GM23338 (cell line): ENCODE results near the gene PAPPA.

Source experiments
- CREB1 ChIP-seq: fragments of 250-450 bp; sonication (Bioruptor Pico); IDR thresholded peaks from 2 replicates; pipeline ENCODE4 v1.5.0; 2020; ENCODE audit warnings: low read depth, mild to moderate bottlenecking, moderate library complexity
- CTCF ChIP-seq, 2 experiments: fragments of 200-600 bp in 1 of 2; sonication (generic) in 1 of 2; conservative IDR thresholded peaks; 2 replicates each; pipeline versions ENCODE4 v1.5.1 to v1.6.1; 2016 to 2017; ENCODE audit warnings: antibody characterized with exemption in 2 of 2, low read depth in 2 of 2, mild to moderate bottlenecking in 2 of 2, moderate library complexity in 1 of 2
- ETS1 ChIP-seq: IDR thresholded peaks from 2 replicates; pipeline ENCODE4 v1.6.1; 2016; ENCODE audit warnings: antibody characterized with exemption
- EZH2 ChIP-seq: fragments of 200-600 bp; sonication (generic); IDR thresholded peaks from one replicate; pipeline ENCODE4 v1.8.0; 2017; ENCODE audit warnings: antibody characterized with exemption, mild to moderate bottlenecking, low read depth; ENCODE audit not compliant: unreplicated experiment
- EZH2phosphoT487 ChIP-seq: fragments of 200-600 bp; sonication (generic); IDR thresholded peaks from one replicate; pipeline ENCODE4 v1.8.1; 2018; ENCODE audit warnings: antibody characterized with exemption; ENCODE audit not compliant: unreplicated experiment
- JUNB ChIP-seq: IDR thresholded peaks from one replicate; pipeline ENCODE4 v1.6.1; 2016; ENCODE audit warnings: antibody characterized with exemption; ENCODE audit not compliant: unreplicated experiment
- POLR2AphosphoS5 ChIP-seq: IDR thresholded peaks from 2 replicates; pipeline ENCODE4 v1.6.1; 2016; ENCODE audit warnings: antibody characterized with exemption, low read depth
- REST ChIP-seq: IDR thresholded peaks from one replicate; pipeline ENCODE4 v1.6.1; 2018; ENCODE audit warnings: antibody characterized with exemption; ENCODE audit not compliant: unreplicated experiment
- STAT1 ChIP-seq: IDR thresholded peaks from one replicate; pipeline ENCODE4 v1.6.1; 2016; ENCODE audit warnings: antibody characterized with exemption; ENCODE audit not compliant: unreplicated experiment
- ZNF331 ChIP-seq: fragments of 250-450 bp; sonication (Bioruptor Pico); IDR thresholded peaks from 2 replicates; pipeline ENCODE4 v1.5.0; 2020; ENCODE audit warnings: low read depth, mild to moderate bottlenecking, moderate library complexity
- ZNF462 ChIP-seq: fragments of 250-450 bp; sonication (Bioruptor Pico); IDR thresholded peaks from 2 replicates; pipeline ENCODE4 v1.5.0; 2020; ENCODE audit warnings: mild to moderate bottlenecking, moderate library complexity

GRCh38 chr9:116451500-116452115 is 298.0 kb downstream of the PAPPA start:
- TF ChIP-seq CTCF (conservative IDR thresholded peaks at IDR 0.05; ENCODE audit: low read depth in 2 of 2) (no peak), POLR2AphosphoS5 (no peak), EZH2 (no peak), EZH2phosphoT487 (no peak), REST (no peak), CREB1 (CRISPR knock-in tag) (no peak), ZNF331 (CRISPR knock-in tag) (no peak), ETS1 (no peak), STAT1 (no peak), ZNF462 (no peak), JUNB (no peak)
